Sciatic nerve (tissue), 2 donors: ENCODE data around the gene HEMK1. TPM values are rescaled to one million over a fixed set of nuclear protein-coding genes. Genes with fewer than 3 reads are reported as not detected.

Source experiments
- ATAC-seq: fragments of 200-7000 bp; cut with Tn5 transposase; one replicate; pipeline ENCODE4 v1.9.1; 2020; ENCODE audit warnings: mild to moderate bottlenecking, moderate library complexity
- DNase-seq: peaks from one replicate; pipeline ENCODE4 v3.0.0-alpha.2; 2020; ENCODE audit warnings: low spot score
- intact Hi-C: fragments of 100-400 bp; cut with DNase I; formaldehyde crosslinking; loops from one replicate; pipeline ENCODE4 v1.14.2; 2022
- total RNA-seq: library from RNA; stranded (reverse); fragmentation: NEBNext Ultra II Directional; extraction: Animal tissue kit (Norgen Biotek cat#: 25700); gene quantifications from one replicate; pipeline ENCODE4 v1.2.1, GENCODE V29; 2021
- donor health status: DM: no; HTN: no; CAD: no.
- donor health status: DM: no; HTN: no; CAD: no.

The HEMK1 gene
- total RNA-seq, 1 donor from 2014 or later: 21.3 TPM

DNA sequence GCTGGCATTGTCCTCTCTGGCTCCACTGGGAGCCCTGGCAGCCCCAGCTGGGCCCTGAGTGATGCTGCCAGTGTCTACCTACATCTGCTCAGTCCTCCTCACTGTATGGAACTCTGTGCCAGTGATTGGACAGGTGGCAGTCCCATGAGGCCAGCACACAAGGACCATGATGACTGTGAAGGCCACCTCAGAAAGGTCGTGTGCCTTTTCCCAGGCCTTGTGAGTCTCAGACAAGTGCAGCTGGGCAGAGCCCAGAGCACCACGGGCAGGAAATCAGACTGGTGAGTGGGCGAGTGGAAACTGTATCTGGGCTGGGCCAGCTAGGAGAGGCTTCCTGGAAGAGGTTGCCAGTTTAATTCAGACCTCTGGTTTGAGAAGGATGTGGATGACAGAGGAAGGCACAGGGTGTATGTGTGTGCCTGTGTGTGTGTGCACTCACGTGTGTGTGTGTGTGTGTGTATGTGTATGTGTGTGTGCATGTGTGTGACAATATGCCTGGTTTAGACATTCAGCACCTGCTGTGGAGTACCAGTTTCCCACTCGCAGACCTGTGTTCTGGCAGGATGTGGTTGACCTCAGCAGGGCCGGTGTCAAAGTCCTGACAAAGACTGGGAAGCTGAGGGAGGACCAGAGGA is 54.6 kb downstream of the HEMK1 start:
- ATAC-seq (no peak), DNase-seq (no peak)
- intact Hi-C loops: loop anchor here (10.0 kb wide), 1 partner anchor 761 kb away; the partner anchor contains the start of gene MANF

- ATAC-seq: no peak
- intact Hi-C loops: loop anchor here (10.0 kb wide), 1 partner anchor 760 kb away; the partner anchor contains the start of gene MANF
Observed at GRCh38 chr3:50624634-50625033, 55.3 kb downstream of the HEMK1 start.

DNA sequence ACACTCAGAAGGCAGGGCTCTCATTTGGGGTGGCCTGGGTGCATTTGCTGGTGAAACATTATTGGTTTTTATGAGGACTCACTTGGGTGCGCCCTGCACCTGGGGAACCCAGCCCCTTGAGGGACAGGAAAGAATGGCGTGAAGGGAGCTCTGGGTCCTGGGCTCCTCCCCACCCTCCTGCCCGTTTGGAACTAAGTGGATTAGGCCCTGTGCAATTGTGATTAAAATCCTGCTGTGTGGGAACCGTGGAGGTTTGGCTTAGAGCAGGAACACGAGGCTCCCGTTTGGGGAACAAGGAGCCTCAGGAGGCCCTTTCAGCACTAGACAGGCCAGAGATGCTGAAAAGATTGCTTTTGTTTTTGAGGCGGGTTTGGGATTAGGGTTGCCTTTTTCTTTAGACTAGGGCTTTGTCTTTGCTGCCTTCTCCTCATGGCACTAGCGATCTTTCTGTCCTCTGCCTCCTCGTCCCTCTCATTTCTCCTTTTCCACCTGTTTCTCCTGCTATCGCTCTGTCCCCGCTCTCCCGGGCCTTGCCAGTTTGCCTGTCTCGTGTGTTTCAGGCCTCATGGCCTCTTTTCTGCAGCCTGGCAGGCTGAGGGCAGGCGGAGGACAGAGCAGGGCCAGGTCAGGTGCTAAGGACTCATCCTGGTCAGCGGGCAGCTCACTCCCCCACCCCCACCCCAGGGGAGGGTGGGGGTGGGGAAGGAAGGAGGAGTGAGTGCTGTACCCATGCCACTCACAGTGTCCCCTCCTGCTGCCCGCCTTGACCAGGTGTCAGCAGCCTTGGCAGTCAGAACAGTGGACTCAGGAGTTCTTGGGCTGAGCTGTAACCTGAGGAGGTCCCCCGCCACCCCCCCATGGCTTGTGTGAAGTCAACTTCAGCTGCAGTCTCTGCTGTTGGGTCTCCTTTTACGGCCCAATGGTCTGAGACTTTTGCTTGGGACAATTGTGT is 56.2 kb downstream of the HEMK1 start:
- intact Hi-C loops: loop anchor here (10.0 kb wide), 1 partner anchor 759 kb away; the partner anchor contains the start of gene MANF
- DNase-seq: no peak
- no peak for ATAC-seq

More at GRCh38 chr3:50624634-50625033, 55.3 kb downstream of the HEMK1 start:
- no peak for DNase-seq

- DNase-seq: no peak
- intact Hi-C loops: loop anchor here (10.0 kb wide), 1 partner anchor 758 kb away; the partner anchor contains the start of gene MANF
- ATAC-seq: no peak
Observed at GRCh38 chr3:50626401-50626800, 57.1 kb downstream of the HEMK1 start.

DNA sequence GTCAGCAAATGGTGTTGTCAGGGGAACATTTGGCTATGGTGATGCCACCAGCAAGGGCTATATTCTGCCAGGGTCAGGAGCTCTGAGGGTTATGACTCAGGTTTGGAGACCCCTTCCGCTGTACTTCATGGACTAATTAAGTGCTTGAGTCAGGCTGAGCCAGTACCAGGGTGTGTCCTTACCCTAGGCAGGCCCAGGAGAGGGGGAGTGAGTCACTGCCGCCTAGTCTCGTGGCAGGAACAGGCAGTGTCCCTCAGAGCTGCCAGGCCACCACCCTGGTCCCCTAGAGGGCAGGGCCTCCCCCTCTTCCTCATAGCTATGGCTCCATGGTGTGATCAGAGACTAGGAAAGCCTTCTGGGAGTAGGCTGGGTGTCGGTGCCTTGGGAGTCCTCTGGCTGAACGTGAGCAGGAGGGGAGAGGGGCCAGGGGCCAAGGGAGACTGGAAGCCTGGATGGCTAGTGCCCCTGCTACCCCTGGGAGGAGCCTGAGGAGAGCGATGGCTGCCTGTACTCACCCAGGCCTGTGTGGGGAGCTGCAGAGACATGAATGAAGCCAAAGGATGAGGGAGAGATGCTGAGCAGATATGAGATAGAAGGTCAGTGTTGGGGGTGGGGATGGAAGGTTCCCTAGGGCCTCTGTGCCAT is 58.2 kb downstream of the HEMK1 start:
- DNase-seq (no peak), ATAC-seq (peak; percentile 21)
- intact Hi-C loops: loop anchor here (10.0 kb wide), 1 partner anchor 757 kb away; the partner anchor contains the start of gene MANF

DNA sequence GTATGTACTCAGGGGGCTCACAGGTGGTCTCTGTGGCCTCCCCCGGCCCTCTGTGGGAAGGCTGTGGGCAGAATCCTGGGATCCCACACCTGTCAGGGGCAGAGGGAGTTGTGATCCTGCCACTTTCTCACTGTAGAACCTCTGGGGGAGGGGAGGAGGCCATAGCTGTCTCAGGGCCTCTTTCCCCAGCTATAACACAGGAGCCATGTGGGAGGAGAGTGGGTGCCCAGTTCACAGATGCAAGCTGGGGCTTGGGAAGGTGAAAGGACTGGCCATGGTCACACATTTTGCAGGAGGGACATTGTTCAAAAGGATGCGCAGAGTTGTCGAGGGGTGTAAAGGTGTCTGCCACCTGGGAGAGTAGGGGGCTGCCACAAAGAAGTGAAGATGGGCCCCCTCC is 59.3 kb downstream of the HEMK1 start:
- DNase-seq: no peak
- ATAC-seq: no peak
- intact Hi-C loops: loop anchor here (10.0 kb wide), 1 partner anchor 756 kb away; the partner anchor contains the start of gene MANF

DNA sequence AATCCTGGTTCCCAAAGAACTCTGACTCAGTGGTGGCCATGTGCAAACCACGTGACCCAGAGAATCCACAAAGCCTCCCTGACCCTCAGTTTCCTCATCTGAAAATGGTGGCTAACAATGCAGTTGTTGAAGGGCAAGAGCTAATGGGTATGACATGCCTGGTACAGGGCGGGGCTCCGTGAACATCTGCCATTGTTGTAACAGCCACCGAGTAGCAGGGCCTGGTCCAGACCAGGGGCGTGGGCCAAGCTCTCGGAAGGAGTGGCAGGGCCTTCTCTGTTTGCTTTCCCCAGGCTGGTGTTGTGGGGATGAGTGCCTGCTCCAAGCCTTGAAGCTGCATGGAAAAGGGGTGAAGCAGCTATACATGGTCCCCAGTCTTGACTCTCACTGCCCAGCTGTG is 61.1 kb downstream of the HEMK1 start:
- ATAC-seq (no peak), DNase-seq (no peak)
- intact Hi-C loops: no loop called here

- intact Hi-C loops: no loop called here
- DNase-seq: no peak
- no peak for ATAC-seq
Observed at GRCh38 chr3:50630877-50631276, 61.6 kb downstream of the HEMK1 start.

DNA sequence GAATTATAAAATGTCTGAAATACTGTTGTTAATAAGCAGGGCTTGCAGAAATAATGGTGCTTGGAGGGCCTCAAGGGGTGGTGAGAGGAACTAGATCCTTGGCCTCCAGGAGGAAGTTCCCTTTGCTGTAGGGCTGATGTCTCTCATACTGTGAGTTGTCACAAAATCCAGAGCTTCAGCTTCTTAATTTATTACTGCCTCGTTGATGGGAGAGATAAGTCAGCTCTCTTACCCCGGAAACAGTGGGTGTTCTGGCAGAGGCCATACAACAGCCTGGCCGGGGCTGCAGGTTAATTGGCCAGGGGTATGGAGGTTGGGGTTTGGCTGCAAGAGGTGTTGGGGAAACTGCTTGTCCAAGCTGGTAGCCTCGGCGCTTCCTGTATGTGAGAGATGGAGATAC is 63.1 kb downstream of the HEMK1 start:
- intact Hi-C loops: no loop called here
- DNase-seq (no peak), ATAC-seq (no peak)

DNA sequence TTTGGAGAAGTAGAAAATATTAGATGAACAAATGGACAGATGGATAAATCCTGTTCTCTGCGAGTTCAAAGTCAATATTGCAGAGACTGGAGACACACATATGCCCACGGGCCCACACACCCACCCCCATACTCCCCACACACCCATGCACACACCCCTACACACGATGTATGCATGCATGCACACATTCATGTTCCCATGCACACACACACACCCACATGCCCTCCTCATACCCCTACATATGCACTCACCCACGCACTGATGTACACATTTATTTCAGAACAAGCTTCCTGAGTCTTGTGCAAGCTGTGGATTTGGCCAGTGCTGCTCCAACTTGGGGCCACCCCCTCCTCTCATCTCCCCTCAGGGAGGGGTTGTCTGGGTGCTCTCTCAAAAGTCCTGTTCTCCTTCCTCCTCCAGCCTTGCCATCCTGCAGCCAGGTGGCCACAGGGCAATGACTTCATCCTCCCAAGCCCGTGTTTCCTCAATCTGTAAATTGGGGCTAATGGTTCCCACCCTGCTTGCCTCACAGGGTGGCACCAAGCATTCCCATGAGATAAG is 64.0 kb downstream of the HEMK1 start:
- DNase-seq (no peak), ATAC-seq (no peak)
- intact Hi-C loops: no loop called here

DNA sequence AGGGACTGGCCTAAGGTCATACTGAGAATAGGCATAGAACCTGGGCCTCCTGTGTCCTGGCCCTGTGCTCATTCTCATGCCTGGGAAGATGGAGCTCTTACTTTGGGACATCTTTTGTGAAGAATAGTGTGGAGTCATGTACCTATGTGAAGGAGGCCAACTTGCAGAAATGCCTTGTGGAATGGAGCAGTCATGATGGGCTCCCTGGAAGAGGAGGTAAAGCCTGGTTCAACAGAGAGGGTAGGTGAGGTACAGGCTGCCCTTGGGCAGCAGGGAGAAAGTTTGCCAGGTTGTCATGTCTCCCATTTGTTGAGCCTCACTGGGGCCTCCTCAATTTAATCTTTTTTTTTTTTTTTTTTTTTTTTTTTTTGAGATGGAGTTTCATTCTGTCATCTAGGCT is 65.7 kb downstream of the HEMK1 start:
- DNase-seq (no peak), ATAC-seq (no peak)
- intact Hi-C loops: no loop called here

DNA sequence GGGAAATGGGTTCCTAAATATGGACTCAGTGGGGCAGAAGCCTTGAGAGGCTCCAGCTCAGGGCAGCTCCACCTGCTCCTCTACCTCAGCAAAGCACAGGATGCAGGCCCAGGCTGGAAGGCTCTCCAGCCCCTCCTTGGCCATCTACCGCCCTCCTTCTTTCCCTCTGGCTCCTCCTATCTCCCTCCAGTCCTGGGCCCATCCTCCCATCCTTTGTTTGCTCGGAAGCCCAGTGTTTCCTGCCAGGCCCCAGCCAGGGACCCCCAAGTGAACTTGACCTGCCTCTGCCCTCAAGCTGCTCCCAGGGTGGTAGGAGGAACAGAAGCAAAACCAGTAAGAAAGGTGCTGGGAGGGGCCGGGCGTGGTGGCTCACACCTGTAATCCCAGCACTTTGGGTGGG is 67.7 kb downstream of the HEMK1 start:
- ATAC-seq (no peak), DNase-seq (no peak)
- intact Hi-C loops: no loop called here

DNA sequence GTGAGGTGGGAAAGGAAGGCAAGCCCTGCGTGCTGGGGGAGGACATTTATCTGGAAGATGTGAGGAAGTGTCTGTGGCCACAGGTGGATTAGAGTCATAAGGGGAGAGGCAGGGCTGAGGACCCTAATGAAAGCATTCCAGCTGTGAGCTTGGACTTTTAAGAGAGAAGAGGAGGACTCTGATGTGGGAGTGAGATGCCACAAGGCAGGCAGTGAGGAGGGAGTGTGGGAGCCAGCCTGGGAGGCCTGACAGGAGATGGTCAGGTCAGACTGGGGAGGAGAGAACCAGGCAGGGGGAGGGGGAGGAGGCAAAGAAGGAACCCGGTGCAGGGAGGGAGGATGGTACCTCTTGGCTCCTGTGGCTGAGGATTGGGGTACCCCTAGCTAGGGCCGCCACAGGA is 68.6 kb downstream of the HEMK1 start:
- intact Hi-C loops: no loop called here
- ATAC-seq: no peak
- no peak for DNase-seq

- DNase-seq (no peak), ATAC-seq (no peak)
- intact Hi-C loops: no loop called here
Observed at GRCh38 chr3:50639055-50639494, 69.8 kb downstream of the HEMK1 start.

- ATAC-seq (no peak), DNase-seq (no peak)
- intact Hi-C loops: no loop called here
Observed at GRCh38 chr3:50642382-50642781, 73.1 kb downstream of the HEMK1 start.

GRCh38 chr3:50644561-50644960 is 75.2 kb downstream of the HEMK1 start:
- no peak for ATAC-seq
- intact Hi-C loops: no loop called here
- DNase-seq: no peak

DNA sequence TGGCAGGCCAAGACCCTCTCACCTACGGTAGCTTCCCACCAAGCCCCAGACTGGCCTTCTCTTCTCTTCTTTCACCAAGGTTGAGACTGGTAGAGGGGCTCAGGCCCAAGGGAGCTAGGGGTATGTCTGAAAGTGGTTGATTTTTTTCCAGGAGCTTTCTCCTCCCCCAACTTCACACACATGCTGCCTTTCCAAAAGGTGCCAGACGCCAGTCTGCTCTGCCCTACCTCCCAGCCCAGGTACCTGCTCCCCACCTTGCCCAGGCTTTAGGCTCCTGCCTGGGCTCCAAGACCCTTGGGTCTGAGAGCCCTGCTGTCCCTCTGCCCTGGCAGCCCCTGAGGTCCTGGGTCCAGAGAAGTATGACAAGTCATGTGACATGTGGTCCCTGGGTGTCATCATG is 76.1 kb downstream of the HEMK1 start:
- ATAC-seq (no peak), DNase-seq (no peak)
- intact Hi-C loops: loop anchor here (5.0 kb wide), 1 partner anchor 188 kb away; no protein-coding TSS in a partner anchor
